ENCODE measurements around the gene DNAI2.

The DNAI2 gene

GRCh38 chr17:74361230-74362068 is 87.4 kb downstream of the DNAI2 start, which contains the start of gene BTBD17:
BTBD17 (minus strand) TSS chr17:74361868; CDS start chr17:74361819, 49 bp downstream.
- peak within 1 kb of the TSS; percentile 30 for H3K27ac ChIP-seq (ENCODE audit: low read depth, low read length, severe bottlenecking)
- no peak within 1 kb of the TSS for H3K4me3 ChIP-seq (ENCODE audit: extremely low read depth, insufficient read depth, low read length, poor library complexity, severe bottlenecking)
- peaks cover 9% of the 10 kb centered on the region for H3K4me1 ChIP-seq (ENCODE audit: control insufficient read depth, insufficient read depth, low read length, poor library complexity, severe bottlenecking)
- no peaks in the 10 kb centered on the region for H3K9me3 ChIP-seq (ENCODE audit: control insufficient read depth, low read length)
- no peaks in the 10 kb centered on the region for H3K36me3 ChIP-seq (ENCODE audit: control insufficient read depth, insufficient read depth, low read length)
- WGBS, 2 experiments (ENCODE audit: insufficient coverage in 2 of 2) = 45 to 50% methylated on average over 19 to 21 of the region's 28 CpGs

- Histone ChIP-seq H3K36me3 (ENCODE audit: control insufficient read depth, insufficient read depth, low read length) (no peaks in the 10 kb centered on the region), H3K9me3 (ENCODE audit: control insufficient read depth, low read length) (no peaks in the 10 kb centered on the region), H3K4me3 (ENCODE audit: extremely low read depth, insufficient read depth, low read length, poor library complexity, severe bottlenecking) (no peak overlapping the region), H3K27ac (ENCODE audit: low read depth, low read length, severe bottlenecking) (no peak overlapping the region), H3K4me1 (ENCODE audit: control insufficient read depth, insufficient read depth, low read length, poor library complexity, severe bottlenecking) (peaks cover 9% of the 10 kb centered on the region)
- WGBS, 2 experiments (ENCODE audit: insufficient coverage in 2 of 2) = 0 to 26% methylated on average over 1 to 8 of the region's 9 CpGs
Observed at GRCh38 chr17:74362069-74362405, 88.0 kb downstream of the DNAI2 start.

- H3K9me3 ChIP-seq (ENCODE audit: control insufficient read depth, low read length) = no peaks in the 10 kb centered on the region
- no peak overlapping the region for H3K27ac ChIP-seq (ENCODE audit: low read depth, low read length, severe bottlenecking)
- WGBS, 2 experiments (ENCODE audit: insufficient coverage in 2 of 2) = 77 to 80% methylated on average over 7 to 11 of the region's 14 CpGs
- no peaks in the 10 kb centered on the region for H3K36me3 ChIP-seq (ENCODE audit: control insufficient read depth, insufficient read depth, low read length)
- H3K4me3 ChIP-seq (ENCODE audit: extremely low read depth, insufficient read depth, low read length, poor library complexity, severe bottlenecking) = no peak overlapping the region
- peaks cover 9% of the 10 kb centered on the region for H3K4me1 ChIP-seq (ENCODE audit: control insufficient read depth, insufficient read depth, low read length, poor library complexity, severe bottlenecking)
Observed at GRCh38 chr17:74362810-74363498, 88.9 kb downstream of the DNAI2 start.
